Measurements from ENCODE around the gene DLG2. TPM values are rescaled to one million over a fixed set of nuclear protein-coding genes. Genes with fewer than 3 reads are reported as not detected.

Gene DLG2
- total and polyA plus RNA-seq, 9 donors, result 2.5 to 20.7 (median 12.0) TPM

GRCh38 chr11:84899134-84899533 is 728.0 kb downstream of the DLG2 start:
- no peak overlapping the region for H3K27ac ChIP-seq
- H3K36me3 ChIP-seq, result no peaks in the 10 kb centered on the region
- no peak for TF ChIP-seq POLR2A (IDR thresholded peaks at IDR 0.05)
- TF ChIP-seq CTCF (IDR thresholded peaks at IDR 0.05), result no peak
- no peak overlapping the region for H3K4me3 ChIP-seq
- intact Hi-C loops (cut with DNase I), result no loop called here
- H3K27me3 ChIP-seq, result no peaks in the 10 kb centered on the region
- no peak for DNase-seq
- H3K9me3 ChIP-seq, result no peaks in the 10 kb centered on the region
- 96 to 98% (median 97%) methylated on average over 2 of the region's 2 CpGs for WGBS, 3 donors
- H3K4me1 ChIP-seq (ENCODE audit: insufficient read depth), result no peaks in the 10 kb centered on the region

- DNase-seq, result no peak
- Histone ChIP-seq H3K36me3 (no peaks in the 10 kb centered on the region), H3K4me3 (no peak overlapping the region), H3K9me3 (no peaks in the 10 kb centered on the region), H3K27me3 (no peaks in the 10 kb centered on the region), H3K4me1 (ENCODE audit: insufficient read depth) (no peaks in the 10 kb centered on the region), H3K27ac (no peak overlapping the region)
- WGBS, 3 donors, result 91 to 94% (median 93%) methylated on average over 2 of the region's 2 CpGs
- intact Hi-C loops (cut with DNase I), result no loop called here
- TF ChIP-seq POLR2A (IDR thresholded peaks at IDR 0.05), result no peak
- TF ChIP-seq EP300 (IDR thresholded peaks at IDR 0.05), result no peak
Measured at GRCh38 chr11:84894666-84895065, 732.5 kb downstream of the DLG2 start.

- Histone ChIP-seq H3K27ac (no peak overlapping the region), H3K9me3 (no peaks in the 10 kb centered on the region), H3K4me3 (no peak overlapping the region), H3K4me1 (ENCODE audit: insufficient read depth) (no peaks in the 10 kb centered on the region), H3K27me3 (no peaks in the 10 kb centered on the region), H3K36me3 (no peaks in the 10 kb centered on the region)
- DNase-seq, result no peak
- TF ChIP-seq POLR2A (IDR thresholded peaks at IDR 0.05) (no peak), EP300 (IDR thresholded peaks at IDR 0.05) (no peak), CTCF (IDR thresholded peaks at IDR 0.05) (no peak)
- intact Hi-C loops (cut with DNase I), result no loop called here
- WGBS, 3 donors, result 50 to 71% (median 69%) methylated on average over 3 of the region's 3 CpGs
Measured at GRCh38 chr11:84890676-84891075, 736.5 kb downstream of the DLG2 start.

- Histone ChIP-seq H3K9me3 (no peaks in the 10 kb centered on the region), H3K27me3 (no peaks in the 10 kb centered on the region), H3K27ac (no peak overlapping the region), H3K4me1 (ENCODE audit: insufficient read depth) (no peaks in the 10 kb centered on the region), H3K4me3 (no peak overlapping the region), H3K36me3 (no peaks in the 10 kb centered on the region)
- intact Hi-C loops (cut with DNase I), result no loop called here
- WGBS, 3 donors, result 79 to 93% (median 81%) methylated on average over 3 of the region's 3 CpGs
- DNase-seq, result no peak
- no peak for TF ChIP-seq CTCF (IDR thresholded peaks at IDR 0.05)
Measured at GRCh38 chr11:84889556-84889955, 737.6 kb downstream of the DLG2 start.

- no peaks in the 10 kb centered on the region for H3K27me3 ChIP-seq
- WGBS, 3 donors, result 40 to 44% (median 44%) methylated on average over 3 of the region's 3 CpGs
- no peak for DNase-seq
- intact Hi-C loops (cut with DNase I), result no loop called here
- no peak overlapping the region for H3K27ac ChIP-seq
- H3K4me1 ChIP-seq (ENCODE audit: insufficient read depth), result no peaks in the 10 kb centered on the region
- no peaks in the 10 kb centered on the region for H3K36me3 ChIP-seq
- H3K4me3 ChIP-seq, result no peak overlapping the region
- no peaks in the 10 kb centered on the region for H3K9me3 ChIP-seq
- TF ChIP-seq POLR2A (IDR thresholded peaks at IDR 0.05) (no peak), EP300 (IDR thresholded peaks at IDR 0.05) (no peak), CTCF (IDR thresholded peaks at IDR 0.05) (no peak)
Measured at GRCh38 chr11:84887055-84887629, 740.0 kb downstream of the DLG2 start.

All from ovary (tissue), 9 donors.